K562 (cell line): ENCODE results near the gene RAP1GAP2. TPM values are rescaled to one million over a fixed set of nuclear protein-coding genes. Genes with fewer than 3 reads are reported as not detected.

Source experiments
- ATAC-seq: fragments of 200-7000 bp; cut with Tn5 transposase; 3 replicates; pipeline ENCODE4 v1.9.1; 2020; ENCODE audit warnings: moderate library complexity
- BruUV-seq: library from RNA; stranded (reverse); fragments of 400-500 nt; replicated peaks from 2 replicates; lab custom pipeline; 2021; lab: Mats Ljungman, UMichigan
- CTCF ChIA-PET: fragments of 300-600 bp; formaldehyde crosslinking; extraction: SDS; loops from one replicate; lab custom pipeline; 2021; ENCODE audit warnings: low intra/inter-chr PET ratio; lab: Yijun Ruan, JAX
- POLR2A ChIA-PET: fragments of 300-600, 350-650 bp; sonication (Branson Sonifier 250); formaldehyde crosslinking; extraction: SDS; loops from one replicate; lab custom pipeline; 2021; ENCODE audit warnings: antibody characterized with exemption, inconsistent platforms; lab: Yijun Ruan, JAX
- DNase-seq, 4 experiments: peaks; one replicate each; pipeline versions ENCODE4 v3.0.0 to v3.0.0-alpha.2; 2011 to 2018; ENCODE audit warnings: low spot score in 3 of 4, mixed read lengths in 3 of 4; ENCODE audit errors: extremely low read depth in 1 of 4
- FAIRE-seq: peaks from 2 replicates; lab custom pipeline; 2011; peaks lifted over from hg19 to GRCh38; lab: Jason Lieb, UNC
- H2AFZ ChIP-seq: 2 replicates; pipeline ENCODE4 v1.6.0; 2011; ENCODE audit warnings: low read depth, low read length, control low read depth, inconsistent platforms
- H3K27ac ChIP-seq: fragments of 200-600 bp; 3 replicates; pipeline ENCODE4 v1.8.0; 2011; ENCODE audit warnings: low read depth, mild to moderate bottlenecking, control low read depth, inconsistent platforms, low read length, moderate library complexity, mixed read lengths; ENCODE audit errors: extremely low read depth
- H3K27me3 ChIP-seq, 2 experiments: fragments of 300-600 bp in 1 of 2; 2 replicates in 1 of 2; 3 replicates in 1 of 2; pipeline versions ENCODE4 v1.6.0 to v1.8.0; 2011; ENCODE audit warnings: inconsistent platforms in 2 of 2, low read length in 2 of 2, mild to moderate bottlenecking in 1 of 2, mixed read lengths in 1 of 2, moderate library complexity in 1 of 2; ENCODE audit not compliant: control insufficient read depth in 2 of 2, insufficient read depth in 2 of 2
- H3K36me3 ChIP-seq: fragments of 300-600 bp; 3 replicates; pipeline ENCODE4 v1.8.0; 2011; ENCODE audit warnings: mild to moderate bottlenecking, low read length, inconsistent platforms; ENCODE audit not compliant: control insufficient read depth, insufficient read depth
- H3K4me1 ChIP-seq, 2 experiments: fragments of 200-600 bp in 1 of 2; replicated peaks in 1 of 2; 2 replicates in 1 of 2; 3 replicates in 1 of 2; pipeline versions ENCODE4 v1.5.1 to v1.8.0; 2011; ENCODE audit warnings: inconsistent platforms in 2 of 2, low read length in 2 of 2, mild to moderate bottlenecking in 1 of 2, mixed read lengths in 1 of 2, moderate library complexity in 1 of 2; ENCODE audit not compliant: control insufficient read depth in 2 of 2, insufficient read depth in 2 of 2
- H3K4me2 ChIP-seq: 2 replicates; pipeline ENCODE4 v1.6.1; 2011; ENCODE audit warnings: low read length, control low read depth, inconsistent platforms, mixed read lengths; ENCODE audit not compliant: insufficient read depth
- H3K4me3 ChIP-seq: fragments of 200-600 bp; sonication (generic), shearing (Covaris generic); 2 replicates; pipeline ENCODE4 v1.5.1; 2016; ENCODE audit warnings: control low read depth, inconsistent platforms
- H3K79me2 ChIP-seq: fragments of 200-600 bp; 3 replicates; pipeline ENCODE4 v1.8.0; 2011; ENCODE audit warnings: low read length, inconsistent platforms; ENCODE audit not compliant: control insufficient read depth, insufficient read depth
- H3K9ac ChIP-seq, 2 experiments: 2 replicates each; pipeline versions ENCODE4 v1.6.0 to v1.6.1; 2011; ENCODE audit warnings: low read depth in 2 of 2, low read length in 2 of 2, control low read depth in 1 of 2, inconsistent platforms in 1 of 2, mild to moderate bottlenecking in 1 of 2, mixed read lengths in 1 of 2; ENCODE audit not compliant: insufficient read depth in 1 of 2
- H3K9me1 ChIP-seq: one replicate; pipeline ENCODE4 v1.6.0; 2011; ENCODE audit warnings: inconsistent platforms, mild to moderate bottlenecking, low read length, moderate library complexity; ENCODE audit not compliant: control insufficient read depth, insufficient read depth
- H3K9me3 ChIP-seq: replicated peaks from 2 replicates; pipeline ENCODE4 v1.5.1; 2011; ENCODE audit warnings: low read depth, low read length, inconsistent platforms; ENCODE audit not compliant: control insufficient read depth, insufficient read depth
- H4K20me1 ChIP-seq: replicated peaks from 2 replicates; pipeline ENCODE4 v1.6.1; 2011; ENCODE audit warnings: low read length, inconsistent platforms, mixed read lengths; ENCODE audit not compliant: control insufficient read depth, insufficient read depth
- ATF2 ChIP-seq: sonication (generic); formaldehyde crosslinking; IDR thresholded peaks from 2 replicates; pipeline ENCODE4 v1.8.1; 2022; ENCODE audit warnings: missing genetic modification reagents
- BRF2 ChIP-seq: IDR thresholded peaks from 3 replicates; pipeline ENCODE4 v1.6.1; 2011; ENCODE audit warnings: borderline replicate concordance, mild to moderate bottlenecking; ENCODE audit not compliant: insufficient read length, insufficient read depth
- C11orf30 ChIP-seq: fragments of 450-650 bp; IDR thresholded peaks from 2 replicates; pipeline ENCODE4 v1.6.1; 2016; ENCODE audit warnings: low read depth, mild to moderate bottlenecking
- CBX3 ChIP-seq, 2 experiments: IDR thresholded peaks; 1 replicate in 1 of 2; 2 replicates in 1 of 2; pipeline ENCODE4 v1.6.1; 2012; ENCODE audit warnings: inconsistent platforms in 2 of 2, low read length in 2 of 2, borderline replicate concordance in 1 of 2, control low read depth in 1 of 2
- ELK3 ChIP-seq: fragments of 450-650 bp; formaldehyde crosslinking; IDR thresholded peaks from 2 replicates; pipeline ENCODE4 v1.4.0; 2020; ENCODE audit warnings: mild to moderate bottlenecking
- HMG20B ChIP-seq: fragments of 250-450 bp; sonication (Bioruptor Pico); IDR thresholded peaks from 2 replicates; pipeline ENCODE4 v1.5.0; 2021; ENCODE audit warnings: mild to moderate bottlenecking
- ILK ChIP-seq: fragments of 450-650 bp; IDR thresholded peaks from 2 replicates; pipeline ENCODE4 v1.6.1; 2016; ENCODE audit warnings: missing genetic modification characterization, low read depth, mild to moderate bottlenecking, missing compliant biosample characterization, moderate library complexity, borderline replicate concordance
- MAX ChIP-seq: sonication (generic); formaldehyde crosslinking; IDR thresholded peaks from 2 replicates; pipeline ENCODE4 v1.9.0; 2022; ENCODE audit warnings: mild to moderate bottlenecking, missing genetic modification reagents
- NCOA4 ChIP-seq: fragments of 450-650 bp; IDR thresholded peaks from 2 replicates; pipeline ENCODE4 v1.6.1; 2018; ENCODE audit warnings: mild to moderate bottlenecking; ENCODE audit not compliant: partially characterized antibody
- PCBP2 ChIP-seq: fragments of 200-400 bp; formaldehyde crosslinking; IDR thresholded peaks from 2 replicates; pipeline ENCODE4 v1.6.1; 2018; ENCODE audit warnings: low read length, low read depth, mild to moderate bottlenecking, moderate library complexity; ENCODE audit not compliant: poor library complexity, severe bottlenecking
- XRCC5 ChIP-seq: fragments of 200-400 bp; formaldehyde crosslinking; IDR thresholded peaks from 2 replicates; pipeline ENCODE4 v1.6.1; 2017; ENCODE audit warnings: low read depth, mild to moderate bottlenecking, low read length
- ZBTB8A ChIP-seq: fragments of 450-650 bp; IDR thresholded peaks from 2 replicates; pipeline ENCODE4 v1.6.1; 2018; ENCODE audit warnings: mild to moderate bottlenecking, moderate library complexity; ENCODE audit not compliant: partially characterized antibody
- ZFP36 ChIP-seq: fragments of 150-350 bp; IDR thresholded peaks from 2 replicates; pipeline ENCODE4 v1.6.1; 2018; ENCODE audit warnings: low read length, low read depth; ENCODE audit not compliant: partially characterized antibody
- ZKSCAN3 ChIP-seq: fragments of 250-450 bp; sonication (Bioruptor Pico); IDR thresholded peaks from 2 replicates; pipeline ENCODE4 v1.4.0; 2020
- ZNF347 ChIP-seq: fragments of 450-650 bp; formaldehyde crosslinking; IDR thresholded peaks from 2 replicates; pipeline ENCODE4 v1.4.0; 2020; ENCODE audit warnings: low read depth, mild to moderate bottlenecking, moderate library complexity
- ZNF395 ChIP-seq: fragments of 200-800 bp; sonication (Bioruptor generic); IDR thresholded peaks from 2 replicates; pipeline ENCODE4 v1.6.1; 2017; ENCODE audit warnings: missing genetic modification characterization, missing compliant biosample characterization
- ZNF77 ChIP-seq: fragments of 250-450 bp; sonication (Bioruptor Pico); IDR thresholded peaks from 2 replicates; pipeline ENCODE4 v1.5.0; 2020
- WGBS: fragments of 100-300 bp; shearing (Covaris generic); methylation state at CpG from one replicate; pipeline ENCODE4 v1.1.6; 2016; ENCODE audit warnings: low coverage, mixed read lengths; ENCODE audit not compliant: insufficient coverage; ENCODE audit errors: missing lambda C conversion rate; 5-methylcytosine and 5-hydroxymethylcytosine counted together
- in situ Hi-C: fragments of 300-500 bp; cut with MboI; formaldehyde crosslinking; loops from 4 replicates; pipeline ENCODE4 v1.15.0; 2018; ENCODE audit warnings: inconsistent platforms, mixed read lengths
- intact Hi-C: fragments of 100-400 bp; cut with micrococcal nuclease; formaldehyde crosslinking; loops from 2 replicates; pipeline ENCODE4 v1.14.2; 2022
- polyA plus RNA-seq, 8 experiments: library from polyadenylated mRNA; depleted of rRNA in 4 of 8; stranded (reverse) in 5 of 8; unstranded in 3 of 8; fragments of >200 nt; fragmentation: Nextera tagmentation in 2 of 8; fragmentation: Illumina TruSeq in 1 of 8; extraction: Ambion mirVana in 2 of 8; extraction: Trizol in 1 of 8; gene quantifications; 2 replicates each; pipeline versions ENCODE4 v1.2.1 to v1.2.3, GENCODE V29; 2011 to 2014; ENCODE audit warnings: inconsistent platforms in 1 of 8, missing spikeins in 1 of 8
- total RNA-seq, 7 experiments: library from RNA; depleted of rRNA in 6 of 7; stranded (reverse); fragments of >200 nt in 6 of 7; fragmentation: Illumina TruSeq in 2 of 7; extraction: Trizol in 2 of 7; gene quantifications; 2 replicates each; pipeline versions ENCODE4 v1.2.1 to v1.2.3, GENCODE V29; 2011 to 2021; ENCODE audit warnings: low replicate concordance in 1 of 7

RAP1GAP2 gene
- total and polyA plus RNA-seq, 9 of the 15 experiments (the other 6 are each of a cell fraction or from before 2014, with no cell fraction given), result 0.01 to 1.3 (median 0.42) TPM; not detected in 1

GRCh38 chr17:3038941-3039340, 242.7 kb downstream of the RAP1GAP2 start:
- Histone ChIP-seq H3K4me2 (no peak overlapping the region), H3K9me1 (no peaks in the 10 kb centered on the region), H3K27ac (no peak overlapping the region), H2AFZ (no peak overlapping the region), H4K20me1 (no peaks in the 10 kb centered on the region), H3K36me3 (no peaks in the 10 kb centered on the region), H3K79me2 (no peaks in the 10 kb centered on the region), H3K4me1 (no peaks in the 10 kb centered on the region), H3K9ac (no peak overlapping the region), H3K9me3 (no peaks in the 10 kb centered on the region), H3K4me3 (no peak overlapping the region), H3K27me3 (peaks cover 0 to 5% of the 10 kb centered on the region in 2 experiments; a peak in 2 of 5 replicates)
- POLR2A ChIA-PET, result no interaction called here
- intact Hi-C loops (no loop called here), in situ Hi-C loops (no loop called here)
- no peak for TF ChIP-seq XRCC5
- TF ChIP-seq C11orf30, result no peak
- TF ChIP-seq ZNF395 (CRISPR knock-in tag), result no peak
- no peak for TF ChIP-seq ILK (tag)
- no peak for TF ChIP-seq ZNF347 (CRISPR knock-in tag)
- TF ChIP-seq NCOA4, result no peak
- TF ChIP-seq ZKSCAN3, result no peak
- TF ChIP-seq MAX (CRISPR knock-in tag), result no peak
- TF ChIP-seq HMG20B (CRISPR knock-in tag), result no peak
- no peak for TF ChIP-seq CBX3 (IDR thresholded peaks at IDR 0.05; ENCODE audit: borderline replicate concordance in 1 of 2, low read length in 2 of 2)
- no peak for TF ChIP-seq ATF2 (CRISPR knock-in tag)
- TF ChIP-seq ZBTB8A, result no peak
- TF ChIP-seq ELK3 (CRISPR knock-in tag), result no peak
- TF ChIP-seq PCBP2, result no peak
- TF ChIP-seq ZFP36, result no peak
- no peak for TF ChIP-seq ZNF77 (CRISPR knock-in tag)
- no peak for TF ChIP-seq BRF2
- no peak for FAIRE-seq
- no TSS peak for BruUV-seq
- CTCF ChIA-PET, result interaction anchor here (0.6 kb wide), 1 partner anchor 49 kb away, joined by 3 read pairs; no protein-coding TSS in a partner anchor
- no peak for DNase-seq
- 0% methylated on average over 3 of the region's 5 CpGs for WGBS
- ATAC-seq, result no peak
